ENCODE measurements around the gene SOAT2.
A peak's percentile ranks its signal among the peaks of the same experiment; 100 is the strongest.

The SOAT2 gene

DNA sequence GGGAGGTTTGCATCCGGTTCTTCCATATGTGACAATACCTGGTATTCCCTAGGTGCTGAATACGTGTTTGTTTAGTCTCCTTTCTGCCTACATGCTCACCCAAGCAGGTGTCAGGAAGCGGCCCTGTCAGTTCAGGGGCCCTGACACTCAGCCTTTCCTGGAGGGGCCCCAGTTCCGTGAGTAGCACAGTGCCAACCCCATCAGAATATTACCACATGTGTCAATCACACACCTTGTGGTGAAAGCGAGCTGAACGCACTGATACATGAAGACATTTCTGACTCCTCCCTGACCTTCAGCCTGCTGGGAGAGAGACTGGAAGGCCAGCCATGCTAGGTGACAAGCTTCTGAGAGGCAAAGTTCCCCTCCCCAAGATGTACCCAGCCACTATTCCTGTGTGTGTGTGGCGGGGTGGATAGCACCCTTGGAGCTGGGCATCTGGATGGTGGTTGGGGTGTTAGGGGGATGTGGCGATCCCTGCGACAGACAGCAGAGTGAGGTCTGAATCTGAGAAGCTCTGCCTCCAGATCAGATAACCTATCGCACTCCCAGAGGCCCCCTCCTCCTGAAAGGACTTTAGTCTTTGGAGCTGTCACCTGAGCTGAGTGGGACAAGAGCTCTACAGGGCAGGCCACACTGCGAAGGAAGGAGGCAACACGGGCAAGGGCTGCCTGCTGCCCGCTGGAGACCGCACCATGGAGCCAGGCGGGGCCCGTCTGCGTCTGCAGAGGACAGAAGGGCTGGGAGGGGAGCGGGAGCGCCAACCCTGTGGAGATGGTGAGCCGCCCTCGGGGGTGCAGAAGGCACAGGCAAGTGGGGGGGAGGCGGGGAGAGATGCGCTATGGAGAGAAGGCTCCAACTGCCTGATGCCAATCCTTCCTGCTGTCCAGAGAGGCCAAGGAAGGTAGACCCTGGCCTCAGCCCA, at the start of gene SOAT2:
Gene SOAT2 (plus strand): TSS at position 604 of the 925 bp plus-strand sequence. CDS start 92 bp downstream, at position 696.
- DNase-seq, result peak in 4 of 6 experiments; percentile 23 to 47 (median 31)

- DNase-seq, result peak; percentile 89 to 95 (median 92)
Observed at GRCh38 chr12:53054112-53054878, 49.0 kb upstream of the SOAT2 start.

DNA sequence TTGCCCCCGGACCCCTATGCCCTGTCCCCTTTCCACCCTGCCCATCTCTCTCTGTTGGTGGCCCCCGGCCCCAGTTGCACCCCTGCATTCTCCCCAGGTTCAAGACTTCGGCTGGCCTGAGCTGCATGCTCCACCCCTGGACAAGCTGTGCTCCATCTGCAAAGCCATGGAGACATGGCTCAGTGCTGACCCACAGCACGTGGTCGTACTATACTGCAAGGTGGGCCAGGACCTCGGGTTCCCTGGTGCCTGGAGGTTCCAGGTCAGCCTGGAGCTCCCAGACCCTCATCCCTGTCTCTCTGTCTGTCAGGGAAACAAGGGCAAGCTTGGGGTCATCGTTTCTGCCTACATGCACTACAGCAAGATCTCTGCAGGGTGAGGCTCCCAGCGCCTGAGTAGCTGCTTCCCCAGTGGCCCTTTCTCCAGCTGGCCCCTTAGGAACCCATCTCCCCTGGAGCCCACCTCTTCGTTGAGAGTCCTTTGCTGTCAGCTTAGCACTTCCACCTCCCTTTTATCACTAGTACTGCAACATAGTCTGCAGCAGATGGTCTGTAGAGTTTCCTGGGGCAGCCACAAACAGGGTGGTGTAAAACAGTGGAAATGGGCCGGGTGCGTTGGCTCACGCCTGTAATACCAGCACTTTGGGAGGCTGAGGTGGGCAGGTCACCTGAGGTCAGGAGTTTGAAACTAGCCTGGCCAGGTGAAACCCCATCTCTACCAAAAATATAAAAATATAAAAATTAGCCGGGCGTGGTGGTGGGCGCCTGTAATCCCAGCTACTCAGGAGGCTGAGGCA, 47.6 kb upstream of the SOAT2 start:
- DNase-seq, result no peak

- no peak for DNase-seq
Observed at GRCh38 chr12:53056296-53056695, 47.0 kb upstream of the SOAT2 start.

- no peak for DNase-seq
Observed at GRCh38 chr12:53056901-53057300, 46.4 kb upstream of the SOAT2 start.

DNA sequence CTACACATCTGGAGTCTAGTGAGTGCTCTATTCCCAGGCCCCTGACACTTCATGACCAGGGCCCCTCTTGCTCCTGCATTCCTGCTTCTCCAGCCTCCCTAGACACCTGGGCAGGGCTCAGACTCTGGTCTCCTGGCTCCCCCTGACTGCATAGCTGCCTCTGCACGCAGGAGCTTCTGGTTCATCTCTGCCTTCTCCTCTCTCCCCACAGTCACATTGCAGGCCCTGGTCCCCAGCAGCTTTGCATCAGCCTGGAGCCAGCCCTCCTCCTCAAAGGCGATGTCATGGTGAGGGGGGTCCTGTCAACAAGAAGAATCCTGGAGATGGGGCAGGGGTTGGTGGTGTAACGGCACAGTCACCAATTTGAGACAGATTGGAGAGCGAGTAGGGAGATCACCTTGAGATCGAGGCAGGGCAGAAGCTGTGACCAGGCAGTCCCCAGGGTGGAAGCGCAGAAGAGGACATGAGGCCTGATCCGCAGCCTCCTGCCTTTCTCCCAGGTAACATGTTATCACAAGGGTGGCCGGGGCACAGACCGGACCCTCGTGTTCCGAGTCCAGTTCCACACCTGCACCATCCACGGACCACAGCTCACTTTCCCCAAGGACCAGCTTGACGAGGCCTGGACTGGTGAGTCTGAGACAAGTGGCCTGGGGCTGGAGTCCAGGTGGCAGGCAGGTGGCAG, 45.3 kb upstream of the SOAT2 start:
- no peak for DNase-seq

- DNase-seq, result no peak
Observed at GRCh38 chr12:53058674-53059433, 44.4 kb upstream of the SOAT2 start.

DNA sequence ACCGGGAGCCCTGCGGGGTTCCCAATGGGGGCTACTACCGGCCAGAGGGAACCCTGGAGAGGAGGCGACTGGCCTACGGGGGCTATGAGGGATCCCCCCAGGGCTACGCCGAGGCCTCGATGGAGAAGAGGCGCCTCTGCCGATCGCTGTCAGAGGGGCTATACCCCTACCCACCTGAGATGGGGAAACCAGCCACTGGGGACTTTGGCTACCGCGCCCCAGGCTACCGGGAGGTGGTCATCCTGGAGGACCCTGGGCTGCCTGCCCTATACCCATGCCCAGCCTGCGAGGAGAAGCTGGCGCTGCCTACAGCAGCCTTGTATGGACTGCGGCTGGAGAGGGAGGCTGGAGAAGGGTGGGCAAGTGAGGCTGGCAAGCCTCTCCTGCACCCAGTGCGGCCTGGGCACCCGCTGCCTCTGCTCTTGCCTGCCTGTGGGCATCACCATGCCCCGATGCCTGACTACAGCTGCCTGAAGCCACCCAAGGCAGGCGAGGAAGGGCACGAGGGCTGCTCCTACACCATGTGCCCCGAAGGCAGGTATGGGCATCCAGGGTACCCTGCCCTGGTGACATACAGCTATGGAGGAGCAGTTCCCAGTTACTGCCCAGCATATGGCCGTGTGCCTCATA, 43.7 kb upstream of the SOAT2 start:
- no peak for DNase-seq

- no peak for DNase-seq
Observed at GRCh38 chr12:53060064-53060720, 43.1 kb upstream of the SOAT2 start.

- DNase-seq, result no peak
Observed at GRCh38 chr12:53060721-53061276, 42.5 kb upstream of the SOAT2 start.

DNA sequence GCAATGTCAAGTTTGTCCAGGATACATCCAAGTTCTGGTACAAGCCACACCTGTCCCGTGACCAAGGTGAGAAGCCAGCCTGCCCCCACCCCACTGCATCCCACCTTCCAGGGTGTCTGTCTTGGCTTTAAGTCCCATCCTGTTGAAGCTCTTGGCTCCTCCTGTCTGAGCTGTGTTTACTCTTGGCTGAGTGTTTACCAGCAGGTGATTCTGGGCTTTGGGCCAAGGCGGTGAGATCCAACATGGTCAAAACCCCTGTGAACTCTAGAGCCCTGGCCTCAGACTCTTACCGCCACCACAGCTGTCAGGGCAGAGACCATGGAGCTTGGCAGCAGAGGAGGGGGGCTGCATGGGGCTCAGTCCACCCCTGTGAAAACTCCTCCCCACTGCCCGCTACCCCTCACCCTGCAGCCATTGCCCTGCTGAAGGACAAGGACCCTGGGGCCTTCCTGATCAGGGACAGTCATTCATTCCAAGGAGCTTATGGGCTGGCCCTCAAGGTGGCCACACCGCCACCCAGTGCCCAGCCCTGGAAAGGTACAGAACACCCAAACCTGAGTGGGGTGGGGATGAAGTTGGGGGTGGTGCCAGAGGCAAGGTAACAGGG, 41.8 kb upstream of the SOAT2 start:
- DNase-seq, result no peak

DNA sequence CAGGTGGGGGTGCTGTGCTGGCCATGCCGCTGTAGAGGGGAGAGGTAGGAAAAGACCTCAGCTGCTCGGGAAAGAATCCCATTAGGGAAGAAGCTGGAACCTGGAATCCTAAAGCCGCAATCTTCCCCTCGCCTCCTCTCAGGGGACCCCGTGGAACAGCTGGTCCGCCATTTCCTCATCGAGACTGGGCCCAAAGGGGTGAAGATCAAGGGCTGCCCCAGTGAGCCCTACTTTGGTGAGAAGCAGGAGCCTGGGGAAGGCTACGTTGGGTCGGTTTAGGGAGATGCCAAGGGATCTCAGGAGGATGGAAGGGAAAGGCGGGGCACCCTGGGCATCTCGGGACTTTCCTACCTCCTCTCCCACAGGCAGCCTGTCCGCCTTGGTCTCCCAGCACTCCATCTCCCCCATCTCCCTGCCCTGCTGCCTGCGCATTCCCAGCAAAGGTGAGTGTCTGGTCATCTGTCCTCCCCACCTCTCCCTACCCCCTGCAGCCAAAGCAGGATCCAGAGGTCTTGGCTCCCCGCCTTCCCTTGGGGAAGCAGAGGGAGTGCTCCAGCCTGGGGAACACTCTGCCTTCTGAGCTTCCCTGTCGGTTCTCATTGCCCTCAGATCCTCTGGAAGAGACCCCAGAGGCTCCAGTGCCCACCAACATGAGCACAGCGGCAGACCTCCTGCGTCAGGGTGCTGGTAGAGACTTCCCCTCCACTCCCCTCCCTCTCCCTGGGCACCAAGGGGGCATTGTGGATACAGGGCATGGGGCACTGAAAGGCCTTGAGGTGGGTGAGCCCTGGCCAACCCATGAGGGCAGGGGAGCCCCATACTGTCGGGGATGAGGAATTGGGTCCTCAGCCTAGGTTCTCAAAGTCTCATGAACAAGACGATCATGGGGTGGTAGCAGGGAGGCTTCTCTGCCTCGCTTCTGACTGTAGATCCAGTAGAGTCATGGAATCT, 41.0 kb upstream of the SOAT2 start:
- no peak for DNase-seq

GRCh38 chr12:53062977-53063707, 40.1 kb upstream of the SOAT2 start:
- no peak for DNase-seq

GRCh38 chr12:53063708-53064612, 39.3 kb upstream of the SOAT2 start:
- DNase-seq, result no peak

DNA sequence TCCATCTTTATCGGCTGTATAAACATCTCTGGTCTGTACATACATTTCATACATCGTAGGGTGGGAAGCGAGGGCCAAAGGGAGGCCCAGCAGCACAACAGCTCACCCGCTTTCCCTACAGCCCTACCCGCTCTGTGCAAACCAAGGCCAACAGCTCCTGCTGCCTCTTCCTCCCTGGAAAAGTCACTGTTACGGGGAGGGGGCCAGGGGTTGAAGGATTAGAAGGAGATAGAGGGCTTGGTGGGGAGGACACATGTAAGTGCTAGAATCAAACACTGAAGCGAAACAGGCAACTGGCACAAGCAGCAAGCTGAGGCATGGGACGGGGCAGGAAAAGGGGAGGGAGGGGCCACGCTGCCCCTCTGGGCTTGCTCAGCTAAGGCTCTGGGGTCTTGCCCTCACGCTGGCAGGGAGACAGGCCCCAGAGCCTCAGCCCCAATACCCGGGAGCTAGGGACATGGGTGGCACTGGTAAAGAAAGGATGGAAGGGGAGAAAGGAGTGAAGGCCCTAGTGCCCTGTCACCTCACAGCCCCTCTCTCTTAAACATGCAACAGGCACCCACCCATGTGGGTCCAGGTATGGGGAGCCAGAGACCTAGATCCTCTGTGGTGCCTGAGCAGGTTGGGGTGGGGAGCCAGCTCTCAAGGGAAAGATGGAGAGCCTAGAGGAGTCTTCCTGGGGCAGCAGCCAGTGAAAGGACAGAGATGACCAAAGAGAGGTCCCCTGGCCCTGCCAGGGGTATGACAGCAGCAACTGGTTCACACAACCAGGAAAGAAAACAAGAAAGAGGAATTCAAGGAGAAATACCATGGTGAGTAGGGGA, 38.5 kb upstream of the SOAT2 start:
- no peak for DNase-seq

- DNase-seq, result no peak
Observed at GRCh38 chr12:53065470-53065869, 37.8 kb upstream of the SOAT2 start.
